GM10266 (cell line): ENCODE results near the gene CMSS1.

Source experiments
- DNase-seq: peaks from one replicate; pipeline ENCODE4 v3.0.0; 2012; ENCODE audit errors: extremely low spot score
- CTCF ChIP-seq: IDR thresholded peaks from 2 replicates; pipeline ENCODE4 v1.5.1; 2012; ENCODE audit warnings: mild to moderate bottlenecking, low read depth; ENCODE audit not compliant: control insufficient read depth, insufficient read depth; ENCODE audit errors: missing control alignments

The CMSS1 gene

DNA sequence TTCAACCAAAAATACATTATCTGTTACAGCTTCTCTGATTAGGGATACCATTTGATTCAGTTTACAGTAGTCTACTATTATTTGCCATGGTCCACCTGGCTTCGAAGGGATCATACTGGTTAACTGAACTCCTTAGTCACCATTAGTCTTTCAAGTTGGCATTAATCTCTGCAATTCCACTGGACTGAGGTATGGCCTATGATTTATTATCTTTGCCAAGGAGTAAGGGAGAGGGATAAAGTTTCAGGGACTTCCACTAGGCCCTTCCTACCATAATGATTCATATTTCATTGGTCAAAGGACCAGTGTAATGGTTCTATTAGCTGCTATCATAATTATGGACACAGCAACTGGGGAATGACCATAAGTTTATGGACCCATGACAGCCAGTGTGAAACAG, 7.3 kb upstream of the CMSS1 start:
- TF ChIP-seq CTCF = no peak

GRCh38 chr3:99817047-99817436, 620 bp upstream of the CMSS1 start:
- no peak for DNase-seq
- TF ChIP-seq CTCF = no peak

More for the DNA sequence above, 7.3 kb upstream of the CMSS1 start:
- no peak for DNase-seq

DNA sequence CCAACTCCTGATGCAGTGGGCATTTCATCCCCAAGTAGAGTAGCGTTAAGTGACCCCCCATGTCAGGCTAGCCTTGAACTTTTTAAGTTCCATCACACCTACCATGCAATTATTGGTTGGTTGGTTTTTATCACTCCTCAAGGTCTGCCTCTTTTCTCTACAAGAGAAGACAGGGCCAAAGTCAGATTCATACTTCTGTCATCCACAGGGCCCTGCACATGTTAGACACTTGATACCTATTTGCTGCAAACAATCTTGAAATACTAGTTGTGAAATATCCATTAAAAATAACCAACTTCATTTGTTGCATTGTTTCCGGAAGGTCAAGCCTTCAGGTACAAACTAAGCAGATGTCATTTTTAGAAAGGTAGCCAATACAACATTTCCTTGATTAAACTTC, 1.2 kb downstream of the CMSS1 start:
- no peak for DNase-seq
- TF ChIP-seq CTCF = no peak

DNA sequence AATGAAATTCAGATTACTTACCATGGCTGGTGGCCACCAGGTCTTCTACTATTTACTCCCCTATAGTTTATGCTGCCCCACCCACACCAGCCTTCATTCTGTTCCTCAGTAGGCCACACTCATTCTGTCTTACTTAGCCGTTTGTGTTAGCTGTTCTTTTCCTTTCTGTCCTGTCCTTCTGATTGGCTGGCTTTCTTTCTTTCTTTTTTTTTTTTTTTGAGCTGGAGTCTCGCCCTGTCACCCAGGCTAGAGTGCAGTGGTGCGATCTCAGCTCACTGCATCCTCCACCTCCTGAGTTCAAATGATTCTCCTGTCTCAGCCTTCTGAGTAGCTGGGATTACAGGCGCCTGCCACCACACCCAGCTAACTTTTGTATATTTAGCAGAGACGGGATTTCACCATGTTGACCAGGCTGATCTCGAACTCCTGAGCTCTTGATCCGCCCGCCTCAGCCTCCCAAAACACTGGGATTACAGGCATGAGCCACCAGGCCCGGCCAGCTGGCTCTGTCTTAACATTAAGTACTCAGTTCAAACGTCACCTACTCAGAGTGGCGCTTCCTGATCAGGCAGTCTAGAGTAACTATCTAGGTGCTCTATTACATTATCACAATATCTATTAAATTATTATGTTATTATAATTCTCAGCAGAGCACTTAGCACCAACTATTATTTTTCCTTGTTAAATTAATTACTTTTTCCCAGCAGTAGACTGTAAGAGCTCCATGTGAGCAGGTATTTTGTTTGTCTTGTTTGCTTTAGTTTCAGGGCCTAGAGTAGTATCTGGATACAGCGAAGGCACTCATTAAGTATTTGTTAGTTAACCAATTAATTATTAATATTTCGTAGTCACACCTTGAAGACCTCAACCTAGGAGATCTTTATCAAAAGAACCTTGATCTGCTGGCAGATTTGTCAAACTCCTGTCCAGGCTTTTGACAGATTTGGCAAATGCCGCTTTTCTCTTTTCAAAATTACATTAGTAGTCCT, 6.4 kb downstream of the CMSS1 start:
- no peak for DNase-seq
- no peak for TF ChIP-seq CTCF

GRCh38 chr3:99825004-99825640, 7.5 kb downstream of the CMSS1 start:
- DNase-seq = no peak
- TF ChIP-seq CTCF = no peak

DNA sequence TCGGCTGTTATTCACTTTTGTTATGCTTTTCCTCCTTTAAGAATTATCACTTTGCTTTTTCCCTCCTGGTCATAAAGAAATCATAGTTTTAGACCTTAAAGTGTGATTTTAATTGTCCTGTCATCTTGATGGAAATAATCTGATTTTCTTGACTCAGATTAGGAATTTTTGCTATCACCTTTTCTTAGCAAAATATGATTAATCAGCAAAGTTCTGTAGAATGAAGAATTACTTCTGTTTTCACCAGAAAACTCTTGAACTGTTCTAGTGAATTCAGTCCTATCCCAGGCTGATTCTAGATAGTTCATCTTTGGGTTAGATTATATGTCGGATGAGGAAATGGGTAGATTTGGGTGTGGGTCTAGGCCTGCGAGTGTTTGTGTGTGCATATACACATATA, 12.2 kb downstream of the CMSS1 start:
- no peak for DNase-seq
- TF ChIP-seq CTCF = no peak
